ENCODE measurements around the gene ITGAV. TPM values are rescaled to one million over a fixed set of nuclear protein-coding genes. Genes with fewer than 3 reads are reported as not detected.
A peak's percentile ranks its signal among the peaks of the same experiment; 100 is the strongest.

Gene ITGAV
- polyA plus RNA-seq, 1 experiment, result 129 TPM

GRCh38 chr2:186636800-186637496, 47.1 kb downstream of the ITGAV start:
- Histone ChIP-seq H3K27ac (ENCODE audit: low read depth, low read length) (no peak overlapping the region), H3K9me3 (ENCODE audit: control insufficient read depth, insufficient read depth, low read length) (no peaks in the 10 kb centered on the region), H3K4me3 (ENCODE audit: low read depth, low read length) (no peak overlapping the region), H3K27me3 (ENCODE audit: control insufficient read depth, insufficient read depth, low read length) (no peaks in the 10 kb centered on the region)
- TF ChIP-seq, protein P1, sequence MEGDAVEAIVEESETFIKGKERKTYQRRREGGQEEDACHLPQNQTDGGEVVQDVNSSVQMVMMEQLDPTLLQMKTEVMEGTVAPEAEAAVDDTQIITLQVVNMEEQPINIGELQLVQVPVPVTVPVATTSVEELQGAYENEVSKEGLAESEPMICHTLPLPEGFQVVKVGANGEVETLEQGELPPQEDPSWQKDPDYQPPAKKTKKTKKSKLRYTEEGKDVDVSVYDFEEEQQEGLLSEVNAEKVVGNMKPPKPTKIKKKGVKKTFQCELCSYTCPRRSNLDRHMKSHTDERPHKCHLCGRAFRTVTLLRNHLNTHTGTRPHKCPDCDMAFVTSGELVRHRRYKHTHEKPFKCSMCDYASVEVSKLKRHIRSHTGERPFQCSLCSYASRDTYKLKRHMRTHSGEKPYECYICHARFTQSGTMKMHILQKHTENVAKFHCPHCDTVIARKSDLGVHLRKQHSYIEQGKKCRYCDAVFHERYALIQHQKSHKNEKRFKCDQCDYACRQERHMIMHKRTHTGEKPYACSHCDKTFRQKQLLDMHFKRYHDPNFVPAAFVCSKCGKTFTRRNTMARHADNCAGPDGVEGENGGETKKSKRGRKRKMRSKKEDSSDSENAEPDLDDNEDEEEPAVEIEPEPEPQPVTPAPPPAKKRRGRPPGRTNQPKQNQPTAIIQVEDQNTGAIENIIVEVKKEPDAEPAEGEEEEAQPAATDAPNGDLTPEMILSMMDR (IDR thresholded peaks at IDR 0.05; ENCODE audit: low read depth, low read length), result no peak
- no peak for DNase-seq (ENCODE audit: low read depth, low spot score)
- ChIA-PET CTCF (interaction anchor here (1.5 kb wide), 1 partner anchor 133 kb away, joined by 4 read pairs; no protein-coding TSS in a partner anchor), POLR2A (no interaction called here)

- no peak for DNase-seq (ENCODE audit: low read depth, low spot score)
- TF ChIP-seq, protein P1 (IDR thresholded peaks at IDR 0.05; ENCODE audit: low read depth, low read length), result no peak
- Histone ChIP-seq H3K27me3 (ENCODE audit: control insufficient read depth, insufficient read depth, low read length) (no peaks in the 10 kb centered on the region), H3K9me3 (ENCODE audit: control insufficient read depth, insufficient read depth, low read length) (no peaks in the 10 kb centered on the region), H3K27ac (ENCODE audit: low read depth, low read length) (no peak overlapping the region), H3K4me3 (ENCODE audit: low read depth, low read length) (no peak overlapping the region)
- ChIA-PET CTCF (interaction anchor here (1.5 kb wide), 1 partner anchor 133 kb away, joined by 4 read pairs; no protein-coding TSS in a partner anchor), POLR2A (no interaction called here)
Observed at GRCh38 chr2:186637497-186637800, 47.6 kb downstream of the ITGAV start.

- ChIA-PET CTCF (interaction anchor here (0.8 to 4.9 kb wide), 8 partner anchors 12 to 148 kb away, joined by 3 to 158 read pairs (median 6); partner anchors contain the start of gene ITGAV), POLR2A (no interaction called here)
- TF ChIP-seq, protein P1 (IDR thresholded peaks at IDR 0.05; ENCODE audit: low read depth, low read length), result no peak
- DNase-seq (ENCODE audit: low read depth, low spot score), result no peak
- Histone ChIP-seq H3K27me3 (ENCODE audit: control insufficient read depth, insufficient read depth, low read length) (no peaks in the 10 kb centered on the region), H3K4me3 (ENCODE audit: low read depth, low read length) (no peak overlapping the region), H3K9me3 (ENCODE audit: control insufficient read depth, insufficient read depth, low read length) (no peaks in the 10 kb centered on the region), H3K27ac (ENCODE audit: low read depth, low read length) (peak overlapping the region; percentile 13)
Observed at GRCh38 chr2:186639939-186640338, 50.1 kb downstream of the ITGAV start.

DNA sequence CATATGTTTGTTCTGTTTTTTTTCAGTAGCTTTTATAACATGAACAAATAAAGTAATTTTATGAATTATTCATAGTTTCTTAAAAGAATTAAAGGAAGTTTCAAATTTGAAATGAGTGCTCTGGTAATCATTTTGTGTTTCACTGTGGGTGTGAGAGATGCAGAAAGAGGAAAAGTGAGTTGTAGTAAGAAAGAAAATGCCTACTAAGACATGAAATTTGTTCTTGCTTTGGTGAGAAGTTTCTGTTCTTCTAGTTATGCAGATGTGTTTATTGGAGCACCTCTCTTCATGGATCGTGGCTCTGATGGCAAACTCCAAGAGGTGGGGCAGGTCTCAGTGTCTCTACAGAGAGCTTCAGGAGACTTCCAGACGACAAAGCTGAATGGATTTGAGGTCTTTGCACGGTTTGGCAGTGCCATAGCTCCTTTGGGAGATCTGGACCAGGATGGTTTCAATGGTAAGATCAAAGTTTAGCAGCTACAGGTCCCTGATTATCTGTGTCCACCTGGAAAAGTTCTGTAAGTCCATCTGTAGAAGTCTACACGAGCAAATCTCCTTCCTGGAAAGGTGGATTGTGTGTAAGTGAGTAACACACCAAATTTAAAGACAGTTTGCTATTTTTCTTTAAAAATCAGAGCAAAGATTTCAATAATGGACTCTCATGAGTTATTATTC, 51.4 kb downstream of the ITGAV start:
- ChIA-PET CTCF (interaction anchor here (0.8 to 4.9 kb wide), 27 partner anchors 8 to 215 kb away, joined by 3 to 158 read pairs (median 4); partner anchors contain the start of gene ITGAV), POLR2A (interaction anchor here (0.7 to 2.0 kb wide), 4 partner anchors 13 to 184 kb away, joined by 3 to 8 read pairs (median 5); partner anchors contain the start of genes ITGAV and ZC3H15)
- no peak overlapping the region for H3K27ac ChIP-seq (ENCODE audit: low read depth, low read length)
- H3K9me3 ChIP-seq (ENCODE audit: control insufficient read depth, insufficient read depth, low read length), result no peaks in the 10 kb centered on the region
- H3K4me3 ChIP-seq (ENCODE audit: low read depth, low read length), result no peak overlapping the region
- TF ChIP-seq, protein P1 (IDR thresholded peaks at IDR 0.05; ENCODE audit: low read depth, low read length), result no peak
- DNase-seq (ENCODE audit: low read depth, low spot score), result no peak
- no peaks in the 10 kb centered on the region for H3K27me3 ChIP-seq (ENCODE audit: control insufficient read depth, insufficient read depth, low read length)
